ENCODE measurements around the gene TWNK.

GRCh38 chr10:101010329-101010728, 23.0 kb downstream of the TWNK start:
- TF ChIP-seq KLF1 (tag by site-specific recombination; IDR thresholded peaks at IDR 0.05) (no peak), REST (tag by site-specific recombination; IDR thresholded peaks at IDR 0.05) (no peak), ZFP37 (tag by site-specific recombination; IDR thresholded peaks at IDR 0.05) (no peak), CTCF (tag by site-specific recombination; IDR thresholded peaks at IDR 0.05) (no peak), ZNF138 (tag by site-specific recombination; IDR thresholded peaks at IDR 0.05; ENCODE audit: borderline replicate concordance) (no peak), GLIS1 (tag by site-specific recombination; IDR thresholded peaks at IDR 0.05) (no peak)
